Lower lobe of right lung (tissue), 2 donors: ENCODE measurements around the gene SH3PXD2A. TPM values are rescaled to one million over a fixed set of nuclear protein-coding genes. Genes with fewer than 3 reads are reported as not detected.
"Not testable (repeated sequence)": the region's sequence is repeated elsewhere in the genome, so short reads cannot be mapped to it uniquely, and the experiment has no call there.

Experiments used
- ATAC-seq, 2 donors: fragments of 200-7000 bp; cut with Tn5 transposase; one replicate each; pipeline ENCODE4 v1.9.1; 2020 to 2022; ENCODE audit warnings: mild to moderate bottlenecking in 2 of 2, moderate library complexity in 2 of 2
- DNase-seq: peaks from one replicate; pipeline ENCODE4 v3.0.0-alpha.2; 2020
- H3K27ac ChIP-seq: fragments of 200-600 bp; one replicate; pipeline ENCODE4 v1.8.0; 2022
- H3K27me3 ChIP-seq: fragments of 200-600 bp; one replicate; pipeline ENCODE4 v1.8.0; 2022; ENCODE audit warnings: low read depth
- H3K36me3 ChIP-seq: fragments of 200-600 bp; one replicate; pipeline ENCODE4 v1.8.0; 2022; ENCODE audit warnings: mild to moderate bottlenecking
- H3K4me1 ChIP-seq: fragments of 200-600 bp; one replicate; pipeline ENCODE4 v1.8.0; 2022
- H3K4me3 ChIP-seq: fragments of 200-600 bp; one replicate; pipeline ENCODE4 v1.8.0; 2022; ENCODE audit warnings: mild to moderate bottlenecking
- H3K9me3 ChIP-seq: fragments of 200-600 bp; one replicate; pipeline ENCODE4 v1.8.0; 2022
- CTCF ChIP-seq: fragments of 200-600 bp; IDR thresholded peaks from one replicate; pipeline ENCODE4 v1.8.0; 2022; ENCODE audit warnings: antibody characterized with exemption, mild to moderate bottlenecking
- intact Hi-C: fragments of 100-400 bp; cut with DNase I; formaldehyde crosslinking; loops from one replicate; pipeline ENCODE4 v1.11.0; 2022
- total RNA-seq: library from RNA; stranded (reverse); fragmentation: NEBNext Ultra II Directional; extraction: Animal tissue kit (Norgen Biotek cat#: 25700); gene quantifications from one replicate; pipeline ENCODE4 v1.2.1, GENCODE V29; 2021
- donor health status: DM: no; HTN: yes; CAD: no; lungs with severe emphysema.

The SH3PXD2A gene
- total RNA-seq, 1 donor from 2014 or later, result 34.8 TPM

- Histone ChIP-seq H3K27me3 (no peaks in the 10 kb centered on the region), H3K4me3 (no peak overlapping the region), H3K27ac (no peak overlapping the region), H3K4me1 (peaks cover 9% of the 10 kb centered on the region), H3K9me3 (no peaks in the 10 kb centered on the region), H3K36me3 (no peaks in the 10 kb centered on the region)
- intact Hi-C loops, result no loop called here
- no peak for TF ChIP-seq CTCF
- DNase-seq (no peak), ATAC-seq (no peak)
Observed at GRCh38 chr10:103732339-103733044, 122.9 kb downstream of the SH3PXD2A start.

- H3K4me1 ChIP-seq, result peaks cover 9% of the 10 kb centered on the region
- intact Hi-C loops, result no loop called here
- H3K9me3 ChIP-seq, result no peaks in the 10 kb centered on the region
- H3K27ac ChIP-seq, result no peak overlapping the region
- no peaks in the 10 kb centered on the region for H3K36me3 ChIP-seq
- no peaks in the 10 kb centered on the region for H3K27me3 ChIP-seq
- TF ChIP-seq CTCF, result no peak
- DNase-seq (no peak), ATAC-seq (no peak)
- H3K4me3 ChIP-seq, result no peak overlapping the region
Observed at GRCh38 chr10:103731609-103732270, 123.6 kb downstream of the SH3PXD2A start.

GRCh38 chr10:103731026-103731425 is 124.3 kb downstream of the SH3PXD2A start:
- H3K27me3 ChIP-seq, ATAC-seq, H3K4me3 ChIP-seq, H3K27ac ChIP-seq, intact Hi-C loops, H3K4me1 ChIP-seq, H3K9me3 ChIP-seq, H3K36me3 ChIP-seq, DNase-seq: not testable (repeated sequence)

- DNase-seq, result no peak
- H3K27me3 ChIP-seq, result no peaks in the 10 kb centered on the region
- H3K9me3 ChIP-seq, result no peaks in the 10 kb centered on the region
- intact Hi-C loops, result no loop called here
- H3K4me1 ChIP-seq, result peaks cover 9% of the 10 kb centered on the region
- H3K4me3 ChIP-seq, result no peak overlapping the region
- no peak for TF ChIP-seq CTCF
- no peak for ATAC-seq
- no peak overlapping the region for H3K27ac ChIP-seq
- no peaks in the 10 kb centered on the region for H3K36me3 ChIP-seq
Observed at GRCh38 chr10:103729851-103730250, 125.5 kb downstream of the SH3PXD2A start.

- H3K27ac ChIP-seq, result no peak overlapping the region
- intact Hi-C loops, result no loop called here
- no peak for TF ChIP-seq CTCF
- peaks cover 8% of the 10 kb centered on the region for H3K4me1 ChIP-seq
- peaks cover 8% of the 10 kb centered on the region for H3K36me3 ChIP-seq
- ATAC-seq (no peak), DNase-seq (no peak)
- no peaks in the 10 kb centered on the region for H3K27me3 ChIP-seq
- no peak overlapping the region for H3K4me3 ChIP-seq
- no peaks in the 10 kb centered on the region for H3K9me3 ChIP-seq
Observed at GRCh38 chr10:103727991-103728689, 127.2 kb downstream of the SH3PXD2A start.

- H3K9me3 ChIP-seq, result no peaks in the 10 kb centered on the region
- H3K4me1 ChIP-seq, result peaks cover 2% of the 10 kb centered on the region
- ATAC-seq (peak; percentile 15 to 27), DNase-seq (no peak)
- intact Hi-C loops, result no loop called here
- H3K36me3 ChIP-seq, result peaks cover 14% of the 10 kb centered on the region
- H3K4me3 ChIP-seq, result no peak overlapping the region
- TF ChIP-seq CTCF, result no peak
- H3K27me3 ChIP-seq, result no peaks in the 10 kb centered on the region
- no peak overlapping the region for H3K27ac ChIP-seq
Observed at GRCh38 chr10:103727546-103727963, 127.8 kb downstream of the SH3PXD2A start.
